CD4-positive, alpha-beta T cell treated with Interferon alpha-2 for 1 hour (primary cell): ENCODE measurements around the gene SPAG16.
"Not testable (repeated sequence)": the region's sequence is repeated elsewhere in the genome, so short reads cannot be mapped to it uniquely, and the experiment has no call there.

Experiments used
- DNase-seq, 2 donors: peaks; one replicate each; pipeline ENCODE4 v3.0.0-alpha.2; 2020 to 2022

The SPAG16 gene

DNA sequence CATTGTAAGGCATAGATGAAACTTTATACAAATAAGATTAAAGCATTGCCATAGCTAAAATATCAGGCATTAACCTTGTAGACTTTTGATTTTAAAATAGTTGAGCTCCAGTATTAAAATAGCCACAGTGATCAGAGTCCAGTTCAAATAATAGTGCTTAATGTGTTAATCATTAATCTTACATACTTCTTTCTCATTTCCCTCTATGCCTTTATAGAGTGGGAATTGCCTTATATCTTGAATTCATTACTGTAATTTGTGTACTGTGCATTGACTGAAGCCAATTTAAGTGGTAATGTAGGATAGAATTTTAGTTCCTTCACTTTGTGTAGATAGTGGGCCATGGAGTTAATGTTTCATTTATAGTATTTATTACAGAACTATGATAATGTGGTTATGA is 577.4 kb downstream of the SPAG16 start:
- DNase-seq = no peak

DNA sequence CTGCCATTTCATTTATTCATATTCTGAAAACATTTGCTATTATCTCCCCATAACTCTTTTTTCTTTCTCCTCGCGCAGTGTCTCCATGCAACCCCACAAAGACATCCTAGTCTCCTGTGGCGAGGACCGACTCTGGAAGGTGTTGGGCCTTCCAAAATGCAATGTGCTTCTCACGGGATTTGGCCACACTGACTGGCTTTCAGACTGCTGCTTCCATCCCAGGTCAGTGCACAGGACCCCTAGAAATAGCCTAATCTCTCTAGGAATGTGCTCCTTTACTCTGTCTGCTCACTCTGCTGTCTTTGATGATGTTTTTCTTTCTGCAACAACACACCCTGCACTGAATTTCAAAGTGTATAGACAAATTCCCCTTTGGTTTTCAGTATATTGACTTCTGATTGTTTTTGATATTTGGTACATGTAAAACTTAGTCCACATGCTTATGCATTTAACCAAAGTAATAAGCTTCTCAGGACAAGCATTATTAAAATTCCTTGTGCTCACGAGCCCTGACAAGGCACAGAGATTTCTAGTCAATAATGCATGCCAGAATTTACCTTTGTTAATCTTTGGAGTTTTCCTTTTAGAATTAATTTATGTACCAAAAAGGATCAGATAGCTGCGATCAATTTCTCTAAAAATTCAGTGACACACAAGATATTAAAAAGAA is 578.3 kb downstream of the SPAG16 start:
- DNase-seq = no peak

DNA sequence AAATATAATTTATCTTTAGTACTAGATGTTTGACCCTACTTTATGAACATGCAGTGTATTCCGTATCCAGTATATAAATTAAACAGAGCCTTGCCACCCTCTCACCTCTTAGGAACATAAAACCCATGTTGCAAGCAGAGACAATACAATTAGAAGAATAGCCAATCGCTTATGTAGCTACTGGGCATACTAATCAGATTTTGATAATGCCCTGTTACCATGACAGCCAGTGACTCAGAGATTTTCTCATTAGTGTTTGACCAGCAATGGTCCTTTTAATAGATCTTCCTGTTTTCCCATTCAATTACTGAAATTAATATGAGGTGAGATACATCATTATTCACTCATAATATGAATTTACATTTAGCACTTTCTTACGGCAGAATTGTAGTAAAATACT is 579.3 kb downstream of the SPAG16 start:
- DNase-seq = no peak

DNA sequence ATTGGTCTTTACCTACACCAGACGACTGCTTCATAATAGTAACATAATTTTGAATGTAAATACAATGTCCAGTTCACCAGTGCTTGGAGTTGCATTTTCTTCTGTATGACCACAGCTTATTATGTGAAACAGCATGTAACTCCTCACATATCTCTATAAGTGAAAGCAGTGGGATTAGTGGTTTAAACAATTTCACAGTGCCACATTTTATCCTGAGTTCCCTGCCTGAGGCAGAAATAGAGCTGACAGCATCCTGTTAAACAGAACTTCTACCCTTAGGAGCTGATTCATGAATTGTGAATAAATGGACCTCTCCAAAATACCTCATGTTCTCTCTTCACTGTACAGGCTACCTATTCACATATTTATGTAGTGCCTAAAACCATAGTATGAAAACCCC is 584.3 kb downstream of the SPAG16 start:
- no peak for DNase-seq

DNA sequence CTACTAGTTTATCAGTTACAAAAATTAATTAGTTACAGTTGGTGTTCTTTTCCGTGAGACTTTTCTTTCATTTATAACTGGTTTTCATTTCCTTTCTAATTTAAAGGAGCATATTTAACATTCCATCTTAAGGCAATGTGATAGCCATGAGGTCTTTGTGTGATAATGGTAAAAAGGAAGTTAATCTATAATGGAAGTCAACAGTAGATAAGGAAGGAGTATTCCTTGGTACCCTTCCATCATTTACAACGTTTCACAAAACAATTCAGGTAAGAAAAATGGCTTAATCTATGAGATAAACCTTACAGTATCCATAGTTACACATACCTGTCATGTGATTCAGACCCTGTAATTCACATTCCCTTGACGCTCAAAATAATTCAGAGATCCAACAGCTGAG is 601.2 kb downstream of the SPAG16 start:
- no peak for DNase-seq

DNA sequence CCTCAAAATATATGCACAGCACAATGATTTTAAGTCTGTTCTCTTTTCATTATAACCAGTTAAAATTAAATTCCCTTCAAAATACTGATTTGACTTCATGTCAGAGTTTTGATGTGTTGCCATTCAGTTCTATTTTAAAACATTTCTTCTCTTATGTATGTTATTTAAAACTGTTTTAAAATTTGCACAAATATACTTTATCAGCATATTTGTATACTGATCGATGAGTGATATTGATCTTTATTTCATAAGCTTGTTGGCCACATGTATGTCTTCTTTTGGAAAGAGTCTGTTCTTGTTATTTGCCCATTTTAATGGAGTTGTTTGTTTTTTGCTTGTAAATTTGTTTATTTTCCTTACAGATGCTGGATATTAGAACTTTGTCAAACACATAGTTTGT is 630.2 kb downstream of the SPAG16 start:
- no peak for DNase-seq

DNA sequence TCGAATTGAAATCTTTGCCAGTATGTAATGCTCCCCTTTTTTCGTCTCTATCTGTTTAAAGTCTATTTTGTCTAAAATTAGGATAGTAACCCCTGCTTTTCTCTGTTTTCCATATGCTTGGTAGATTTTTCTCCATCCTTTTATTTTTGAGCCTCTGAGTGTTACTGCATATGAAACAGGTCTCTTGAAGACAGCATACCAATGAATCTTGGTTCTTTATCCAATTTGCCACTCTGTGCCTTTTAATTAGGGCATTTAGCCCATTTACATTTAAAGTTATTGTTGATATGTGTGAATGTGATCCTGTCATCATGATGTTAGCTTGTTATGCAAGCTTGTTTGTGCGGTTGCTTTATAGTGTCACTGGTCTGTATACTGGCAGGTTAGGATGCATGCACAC is 635.8 kb downstream of the SPAG16 start:
- no peak for DNase-seq

DNA sequence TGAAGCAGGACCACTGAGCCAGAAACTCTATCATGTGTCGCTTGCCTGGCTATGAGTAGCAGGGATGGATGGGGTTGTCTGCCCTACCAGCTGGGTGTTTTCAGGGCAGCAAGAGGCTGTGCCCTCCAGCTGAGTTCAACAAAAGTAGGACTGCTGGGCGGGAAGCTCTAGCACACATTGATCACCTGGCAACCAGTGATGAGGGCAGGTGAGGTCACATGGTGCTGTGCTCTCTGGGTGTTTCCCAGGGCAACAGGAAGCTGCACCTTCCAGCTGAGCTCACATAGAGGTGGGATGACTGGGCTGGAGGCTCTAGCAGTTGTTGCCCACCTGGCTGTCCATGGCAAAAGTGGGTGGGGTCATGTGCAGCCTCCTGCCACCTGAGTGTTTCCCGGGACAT is 639.3 kb downstream of the SPAG16 start:
- no peak for DNase-seq

DNA sequence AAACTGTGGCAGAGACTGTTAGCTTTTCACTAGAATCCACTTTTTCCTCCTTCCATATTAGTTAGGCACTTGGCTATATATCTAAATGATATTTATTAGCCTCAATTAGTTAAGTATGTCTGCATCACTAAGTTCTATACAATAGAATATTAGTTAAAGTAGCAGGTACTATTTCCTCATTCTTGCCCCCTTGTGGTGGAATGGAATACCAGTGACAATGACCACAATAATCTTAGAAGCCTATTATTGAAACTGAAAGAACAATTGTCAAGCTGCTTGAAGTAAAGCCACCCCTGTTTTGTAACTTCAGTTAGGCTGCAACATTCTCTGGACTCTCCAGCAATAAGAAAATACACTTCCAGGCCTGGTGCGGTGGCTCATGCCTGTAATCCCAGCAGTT is 650.3 kb downstream of the SPAG16 start:
- peak in 1 of 2 donors; percentile 32 for DNase-seq

DNA sequence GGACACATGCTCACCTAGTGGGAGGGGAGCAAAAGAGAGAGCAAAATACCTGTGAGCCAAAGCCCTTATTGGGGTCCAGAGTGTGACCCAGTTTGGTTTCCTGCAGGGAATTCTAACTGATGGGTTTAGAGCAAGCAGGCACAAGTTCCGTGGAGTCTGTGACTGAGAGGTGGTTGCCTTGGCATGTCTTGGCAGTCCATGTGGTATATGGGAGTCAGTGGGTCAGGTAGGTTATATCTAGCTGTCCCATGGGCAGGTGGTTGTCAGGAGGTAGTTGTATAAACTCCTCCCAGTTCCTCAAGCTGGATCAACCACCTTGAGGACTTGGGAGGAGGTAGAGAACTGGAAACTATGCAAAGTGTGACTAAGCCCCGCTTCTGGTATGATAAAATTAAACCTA is 673.8 kb downstream of the SPAG16 start:
- DNase-seq = no peak

DNA sequence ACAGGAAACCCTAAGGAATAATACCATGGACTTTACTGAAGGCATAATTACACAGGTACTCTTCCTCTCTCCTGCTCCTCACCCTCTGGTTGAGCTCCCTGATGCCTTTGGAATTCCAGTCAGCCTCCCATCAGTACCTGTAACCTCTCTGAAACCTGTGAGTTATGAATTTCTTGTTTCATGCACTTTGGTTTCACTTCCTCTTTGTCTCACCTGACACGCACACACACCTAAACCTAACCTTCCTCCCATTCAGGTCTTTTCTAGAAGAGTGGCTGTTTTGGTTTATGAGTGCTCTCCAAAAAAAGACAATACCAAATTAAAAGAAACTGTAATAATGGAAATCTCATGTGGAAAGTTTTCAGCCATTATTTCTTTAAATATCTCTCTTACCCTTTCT is 675.3 kb downstream of the SPAG16 start:
- DNase-seq = no peak

DNA sequence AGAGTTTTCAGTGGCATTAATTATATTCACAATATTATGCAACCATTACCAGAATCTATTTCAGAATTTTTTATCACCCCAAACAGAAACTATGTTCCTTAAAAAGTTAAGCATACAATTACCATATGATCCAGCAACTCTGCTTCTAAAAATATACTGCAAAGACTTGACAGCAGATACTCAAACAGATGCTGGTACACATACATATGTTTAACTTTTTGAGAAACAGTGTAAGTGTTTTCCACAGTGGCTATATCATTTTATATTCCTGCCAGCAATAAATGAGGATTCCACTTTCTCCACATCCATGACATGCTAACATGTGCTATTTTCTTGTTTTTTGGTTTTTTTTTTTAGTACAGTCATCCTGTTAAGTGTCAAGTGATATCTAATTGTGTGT is 687.3 kb downstream of the SPAG16 start:
- DNase-seq = no peak

DNA sequence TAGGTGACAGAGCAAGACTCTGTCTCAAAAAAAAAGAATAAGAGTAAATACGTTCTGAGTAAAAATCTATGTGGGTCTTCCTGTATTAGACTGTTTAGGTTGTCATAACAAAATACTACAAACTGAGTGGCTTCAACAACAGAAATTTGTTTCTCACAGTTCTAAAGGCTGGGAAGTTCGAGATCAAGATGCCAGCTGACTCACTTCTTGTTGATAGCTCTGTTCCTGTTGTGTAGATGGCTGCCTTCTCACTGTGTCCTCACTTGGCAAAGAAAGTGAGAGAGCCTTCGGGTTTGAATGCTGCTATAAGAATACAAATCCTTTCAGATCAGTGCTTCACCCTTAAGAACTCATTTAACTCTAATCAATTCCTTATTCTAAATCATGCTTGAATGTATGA is 696.6 kb downstream of the SPAG16 start:
- DNase-seq = no peak

DNA sequence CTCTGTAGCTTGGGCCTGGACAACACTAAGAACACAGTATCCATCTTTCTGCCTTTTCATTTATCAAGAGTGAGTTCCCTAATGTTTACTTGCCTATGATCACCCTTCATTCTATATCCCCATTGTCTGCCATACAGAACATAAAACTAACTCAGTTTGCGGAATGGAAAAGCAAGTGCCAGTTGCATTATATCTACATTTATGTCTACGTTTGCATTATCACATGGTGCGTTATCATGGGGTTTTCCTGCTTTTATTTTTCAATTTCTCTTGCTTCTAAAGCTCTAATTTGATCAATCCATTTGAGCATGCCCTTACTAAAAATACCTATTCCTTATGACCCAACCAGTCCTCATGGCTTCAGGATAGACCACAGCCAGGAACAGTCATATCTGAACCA is 704.9 kb downstream of the SPAG16 start:
- no peak for DNase-seq

DNA sequence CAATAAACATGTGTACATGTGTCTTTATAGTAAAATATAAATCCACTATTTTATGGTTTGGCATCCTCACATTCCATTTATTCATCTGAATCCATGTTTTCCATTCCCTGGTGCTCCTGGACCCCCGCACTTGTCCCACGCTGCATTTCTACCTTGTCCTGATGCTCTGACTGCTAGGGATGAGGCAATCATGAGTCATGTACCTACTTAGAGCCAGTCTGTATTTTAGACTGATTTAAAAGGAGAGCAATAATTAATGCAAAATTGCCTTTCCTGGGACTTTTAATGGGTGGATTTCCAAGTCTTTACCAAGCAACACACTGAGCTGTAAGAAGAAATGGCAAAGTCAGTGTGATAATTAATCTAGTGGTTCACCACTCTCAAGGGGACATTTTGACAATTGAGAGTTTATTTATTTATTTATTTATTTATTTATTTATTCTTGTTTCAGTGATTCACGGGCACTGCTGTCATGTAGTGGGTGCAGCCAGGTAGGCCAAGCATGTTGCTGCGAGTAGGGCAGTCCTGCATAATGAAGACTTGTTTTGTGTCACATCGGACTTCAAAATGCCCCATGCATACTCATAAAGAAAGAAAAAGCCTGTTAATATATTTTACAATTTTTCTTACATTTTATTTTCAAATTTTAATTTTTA is 707.3 kb downstream of the SPAG16 start:
- no peak for DNase-seq

DNA sequence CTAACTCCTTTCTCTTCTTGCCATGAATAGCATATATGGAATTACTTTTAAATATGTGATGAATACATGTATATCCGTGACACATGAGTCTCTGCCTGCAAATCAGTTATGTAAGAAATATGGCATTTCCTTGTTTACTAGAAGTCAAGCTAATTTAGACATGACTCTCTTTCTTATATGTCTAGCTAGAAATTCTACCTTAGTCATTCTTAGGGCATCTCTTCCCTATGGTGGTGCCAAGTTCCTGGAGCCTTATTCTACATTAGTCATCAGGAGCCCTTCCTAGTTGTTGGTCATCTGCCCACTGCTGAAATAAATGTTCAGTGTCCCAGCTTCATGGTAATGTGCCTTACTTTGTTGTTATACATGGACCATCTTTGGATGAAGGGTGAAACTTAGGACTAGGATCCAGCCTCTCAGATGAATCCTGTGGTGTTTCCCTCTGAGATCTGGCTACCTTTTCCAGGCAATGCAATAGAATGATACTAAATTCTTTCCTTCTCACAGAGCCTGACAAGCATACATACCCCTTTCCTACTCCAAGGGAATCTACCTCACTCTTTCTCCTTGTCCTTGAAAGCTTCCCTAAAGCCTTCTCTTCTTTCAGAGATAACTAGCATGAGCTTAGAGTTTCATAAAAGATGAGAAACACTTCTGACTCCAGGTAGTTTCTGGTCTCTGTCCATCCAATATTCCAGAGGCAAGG is 711.3 kb downstream of the SPAG16 start:
- no peak for DNase-seq

DNA sequence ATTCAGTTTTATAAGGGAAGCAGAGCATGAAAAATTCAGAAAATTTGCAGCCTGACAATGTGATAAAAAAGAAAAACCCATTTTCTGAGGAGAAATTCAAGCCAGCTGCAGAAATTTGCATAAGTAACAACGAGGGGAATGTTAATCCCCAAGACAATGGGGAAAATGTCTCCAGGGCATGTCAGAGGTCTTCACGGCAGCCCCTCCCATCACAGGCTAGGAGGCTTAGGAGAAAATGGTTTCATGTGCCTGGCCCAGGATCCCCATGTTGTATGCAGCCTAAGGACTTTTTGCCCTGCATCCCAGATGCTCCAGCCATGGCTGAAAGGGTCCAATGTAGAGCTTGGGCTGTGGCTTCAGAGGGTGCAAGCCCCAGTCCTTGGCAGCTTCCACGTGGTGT is 714.7 kb downstream of the SPAG16 start:
- DNase-seq = not testable (repeated sequence)

DNA sequence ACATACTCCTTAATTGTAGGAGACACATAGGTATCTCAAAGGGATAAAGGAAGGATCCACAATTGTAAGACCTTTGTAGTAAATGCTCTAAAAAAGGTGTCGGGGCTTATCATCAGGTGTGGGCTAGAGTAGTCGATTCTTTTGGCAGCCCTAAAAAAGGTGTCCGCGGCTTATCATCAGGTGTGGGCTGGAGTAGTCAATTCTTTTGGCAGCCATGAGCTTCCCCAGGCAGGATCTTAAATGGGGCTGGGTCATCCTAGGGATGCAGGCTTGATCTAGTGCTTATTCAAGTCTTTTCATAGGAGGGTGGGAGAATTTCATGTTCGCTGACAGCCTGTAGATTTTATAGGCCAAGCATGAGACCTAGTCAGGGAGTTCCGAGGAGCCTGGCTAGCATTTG is 720.2 kb downstream of the SPAG16 start:
- no peak for DNase-seq

DNA sequence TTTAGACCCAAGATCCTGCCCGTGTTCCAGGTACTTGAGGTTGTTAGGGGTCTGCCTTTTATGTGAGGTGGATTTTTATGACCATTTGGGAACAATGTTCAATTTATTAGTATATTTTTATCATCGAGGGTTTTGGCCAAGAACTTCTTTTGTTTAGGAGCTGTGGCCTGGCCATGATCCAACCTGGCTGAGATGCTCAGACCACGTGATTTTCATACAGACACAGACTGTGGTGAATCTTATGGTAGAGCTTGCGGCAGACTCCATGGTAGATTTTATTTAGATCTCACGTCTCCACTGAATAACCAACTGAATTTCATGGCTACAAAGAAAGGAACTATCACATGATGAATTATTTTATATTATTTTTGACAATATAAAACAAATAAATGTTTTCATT is 721.1 kb downstream of the SPAG16 start:
- DNase-seq = no peak

DNA sequence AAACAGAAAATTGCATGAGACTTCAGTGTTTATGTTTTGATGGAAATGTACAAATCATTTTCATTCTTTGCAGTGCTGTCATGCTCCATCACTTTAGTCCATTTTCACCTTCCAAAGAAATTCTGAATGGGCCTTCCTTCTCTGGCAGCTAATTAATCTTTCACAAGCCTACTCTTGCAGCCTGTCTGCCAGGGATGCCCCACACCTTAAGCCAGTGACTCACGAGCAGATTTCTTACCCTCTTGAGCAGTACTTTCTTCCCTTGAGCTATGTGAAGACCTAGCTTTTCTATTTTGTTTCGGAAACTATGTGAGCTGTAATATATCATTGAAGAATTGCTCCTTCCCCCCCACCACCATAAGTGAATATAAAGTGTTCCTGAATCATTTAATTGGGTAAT is 722.3 kb downstream of the SPAG16 start:
- no peak for DNase-seq

DNA sequence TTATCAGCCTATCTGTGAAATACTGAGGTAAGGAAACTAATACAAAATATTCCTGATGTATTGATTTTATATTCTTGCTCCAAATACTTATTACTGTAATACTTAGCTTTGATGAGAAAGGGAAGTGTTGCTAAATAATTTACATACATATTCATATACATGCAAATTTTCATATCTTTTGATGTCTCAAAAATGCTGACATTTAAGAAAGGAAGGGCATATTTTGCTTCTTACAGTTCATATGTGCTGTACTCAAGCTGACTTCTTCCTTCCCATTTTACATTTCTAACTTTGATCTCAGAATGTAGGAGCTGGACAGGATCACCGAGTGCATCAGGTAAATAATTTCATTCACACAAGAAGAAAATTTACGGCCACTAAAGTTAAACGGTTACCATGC is 727.4 kb downstream of the SPAG16 start:
- no peak for DNase-seq

DNA sequence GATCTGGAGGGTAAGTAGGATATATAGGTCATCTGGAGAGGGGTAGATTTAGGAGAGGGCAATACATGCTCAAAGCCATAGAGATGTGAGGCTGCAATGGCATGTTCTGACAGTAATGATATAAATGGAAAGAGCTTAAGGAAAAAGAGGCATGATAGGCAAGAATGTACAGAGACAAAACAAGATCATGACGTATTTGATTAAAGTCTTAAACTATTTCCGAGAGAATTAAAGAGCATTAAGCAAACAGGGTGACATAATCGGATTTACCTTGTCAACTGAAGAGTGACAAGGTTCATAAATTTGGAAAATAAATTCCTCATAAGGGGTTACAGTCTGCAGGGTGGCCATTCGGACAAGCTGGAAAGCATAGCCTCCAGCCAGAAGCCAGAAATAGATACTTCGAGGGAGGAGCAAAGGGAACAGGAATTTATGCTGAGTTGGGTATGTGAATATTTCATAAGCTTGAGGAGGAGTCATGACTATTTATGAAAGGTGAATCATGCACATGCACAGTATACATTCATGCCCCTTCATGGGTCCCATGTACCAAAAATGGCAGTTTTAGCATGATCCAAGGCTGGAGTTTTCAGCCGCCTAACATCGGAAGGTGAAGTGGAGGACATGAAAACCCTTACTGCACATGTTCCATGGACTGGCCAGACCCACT is 730.4 kb downstream of the SPAG16 start:
- no peak for DNase-seq

DNA sequence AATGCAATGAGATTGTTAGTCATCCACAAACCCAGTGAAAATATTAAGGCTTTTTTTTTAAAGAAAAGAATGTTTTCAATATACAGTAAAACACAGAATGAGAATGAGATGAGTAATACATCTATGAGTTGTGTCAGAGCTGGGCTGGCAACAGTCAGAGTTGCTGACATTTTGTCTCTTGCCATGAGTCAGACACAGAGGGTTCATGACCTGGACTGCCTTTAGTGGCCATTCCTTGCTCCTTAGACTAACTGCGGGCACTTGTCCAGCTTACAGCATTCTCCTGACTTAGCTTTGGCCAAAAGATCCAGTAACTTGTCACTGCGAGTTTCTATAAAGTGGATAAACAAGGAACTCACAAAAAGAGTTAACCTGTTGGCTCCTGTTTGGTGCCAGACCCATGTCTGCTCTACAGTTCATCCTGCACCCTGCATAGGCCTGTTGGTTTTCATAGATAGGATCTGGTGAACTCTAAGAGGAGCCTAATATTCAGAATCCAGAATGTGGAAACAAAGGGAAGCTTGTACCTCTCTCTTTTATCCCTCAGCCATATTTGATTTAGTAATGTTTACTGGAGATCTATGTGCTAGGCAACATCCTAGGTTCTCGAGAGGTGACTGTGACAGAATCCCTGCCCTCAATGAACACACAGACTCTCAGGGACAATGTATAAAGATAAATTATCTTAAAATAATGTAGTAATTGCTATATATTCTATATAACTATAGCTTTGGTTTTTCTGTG is 735.1 kb downstream of the SPAG16 start:
- no peak for DNase-seq
